AG08396 (cell line): Measurements from ENCODE around the gene PPFIA1.
"Not testable (repeated sequence)": the region's sequence is repeated elsewhere in the genome, so short reads cannot be mapped to it uniquely, and the experiment has no call there.

ENCODE experiments used
- DNase-seq: peaks from one replicate; pipeline ENCODE4 v3.0.0; 2012; ENCODE audit warnings: low spot score, mixed read lengths

PPFIA1 gene

DNA sequence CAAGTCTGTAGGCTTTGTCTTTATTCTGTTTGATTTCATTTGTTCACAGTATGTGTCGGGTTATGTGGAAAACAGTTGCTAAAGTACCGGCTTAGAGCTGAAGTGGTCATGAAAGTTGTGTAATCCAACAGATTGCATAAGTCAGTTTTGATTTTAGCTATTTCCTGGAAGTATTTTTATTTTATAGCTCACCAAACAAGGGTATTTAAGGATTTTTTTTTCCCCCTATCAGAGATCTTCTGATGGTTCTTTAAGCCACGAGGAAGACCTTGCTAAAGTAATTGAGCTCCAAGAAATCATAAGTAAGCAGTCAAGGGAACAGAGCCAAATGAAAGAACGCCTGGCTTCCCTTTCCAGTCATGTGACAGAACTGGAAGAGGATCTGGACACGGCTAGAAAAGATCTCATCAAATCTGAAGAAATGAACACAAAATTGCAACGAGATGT lies 55.9 kb downstream of the PPFIA1 start:
- DNase-seq: peak; percentile 33

DNA sequence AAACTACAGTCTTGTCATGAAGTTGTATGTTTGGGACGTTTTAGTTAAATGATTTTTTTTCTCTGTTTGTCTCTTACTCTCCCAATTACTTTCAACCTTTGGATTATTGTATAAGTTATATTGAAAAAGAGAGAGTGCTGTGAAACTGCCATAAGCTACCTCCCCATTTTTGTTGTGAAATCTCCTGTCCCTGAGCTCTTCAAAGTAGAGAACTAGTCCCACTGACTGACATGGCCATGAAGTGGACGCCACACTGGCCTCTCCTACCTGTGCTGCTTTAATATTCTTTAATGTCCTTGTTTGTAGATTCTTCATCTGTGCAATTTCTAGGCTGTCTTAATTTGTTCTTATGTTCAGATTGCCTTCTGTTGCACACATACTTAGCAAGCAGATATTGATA lies 56.3 kb downstream of the PPFIA1 start:
- no peak for DNase-seq

DNA sequence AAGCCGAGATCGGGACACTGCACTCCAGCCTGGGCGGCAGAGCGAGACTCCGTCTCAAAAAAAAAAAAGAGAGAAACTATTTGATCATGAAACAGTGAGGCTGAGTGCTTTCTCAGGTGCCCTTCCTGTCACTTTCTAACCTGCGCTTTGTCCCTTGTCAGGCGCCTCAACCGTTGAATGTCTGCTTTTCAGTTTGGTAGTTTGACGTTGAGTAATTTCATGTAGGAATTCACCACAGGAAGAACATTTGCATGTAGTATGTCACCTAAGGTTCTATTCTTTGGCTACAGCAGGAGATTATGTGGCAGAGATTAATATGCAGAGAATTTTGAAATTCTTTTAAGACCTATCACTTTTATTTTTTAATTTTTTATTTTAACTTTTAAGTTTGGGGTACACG lies 57.2 kb downstream of the PPFIA1 start:
- no peak for DNase-seq

DNA sequence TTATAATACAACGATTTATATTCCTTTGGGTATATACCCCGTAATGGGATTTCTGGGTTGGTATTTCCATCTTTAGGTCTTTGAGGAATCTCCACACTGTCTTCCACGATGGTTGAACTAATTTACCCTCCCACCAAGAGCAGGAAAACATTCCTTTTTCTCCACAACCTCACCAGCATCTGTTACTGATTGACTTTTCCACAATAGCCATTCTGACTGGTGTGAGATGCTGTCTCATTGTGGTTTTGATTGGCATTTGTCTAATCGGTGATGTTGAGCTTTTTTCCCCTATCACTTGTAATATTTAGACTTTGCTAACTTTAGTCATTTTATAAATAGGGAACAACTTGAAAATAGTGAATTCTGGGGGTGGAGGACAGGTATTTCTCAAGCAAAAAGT lies 58.1 kb downstream of the PPFIA1 start:
- no peak for DNase-seq

DNA sequence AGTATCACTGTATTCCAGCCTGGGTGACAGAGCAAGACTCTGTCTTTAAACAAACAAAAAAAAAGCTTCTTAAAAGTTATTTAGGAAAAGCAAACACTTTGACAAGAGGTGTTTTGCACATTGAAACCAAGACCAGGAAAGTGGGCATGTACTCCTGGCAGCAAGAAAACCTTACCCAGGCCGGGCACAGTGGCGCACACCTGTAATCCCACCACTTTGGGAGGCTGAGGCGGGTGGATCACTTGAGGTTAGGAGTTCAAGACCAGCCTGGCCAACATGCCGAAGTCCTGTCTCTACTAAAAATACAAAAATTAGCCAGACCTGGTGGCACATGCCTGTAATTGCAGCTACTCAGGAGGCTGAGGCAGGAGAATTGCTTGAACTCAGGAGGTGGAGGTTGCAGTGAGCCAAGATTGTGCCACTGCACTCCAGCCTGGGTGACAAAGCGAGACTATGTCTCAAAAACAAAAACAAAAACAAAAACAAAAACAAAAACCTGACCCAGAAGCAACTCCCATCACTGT lies 60.9 kb downstream of the PPFIA1 start:
- not testable (repeated sequence) for DNase-seq

DNA sequence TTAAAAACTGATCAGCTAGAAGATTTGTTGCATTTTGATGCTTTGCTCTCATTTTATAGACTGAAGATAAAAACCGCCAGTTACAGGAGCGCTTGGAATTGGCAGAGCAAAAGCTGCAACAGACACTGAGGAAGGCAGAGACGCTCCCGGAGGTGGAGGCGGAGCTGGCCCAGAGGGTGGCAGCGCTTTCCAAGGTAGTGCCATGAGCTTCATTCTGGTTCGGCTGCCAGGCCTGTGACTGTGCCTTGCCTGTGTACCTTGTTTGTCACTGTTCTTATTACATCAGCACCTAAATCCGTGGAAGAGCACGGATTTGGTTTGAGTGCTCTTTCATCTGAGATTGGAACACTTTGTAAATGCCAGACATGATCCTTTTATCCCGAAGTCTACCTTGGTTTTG lies 61.4 kb downstream of the PPFIA1 start:
- DNase-seq: no peak

DNA sequence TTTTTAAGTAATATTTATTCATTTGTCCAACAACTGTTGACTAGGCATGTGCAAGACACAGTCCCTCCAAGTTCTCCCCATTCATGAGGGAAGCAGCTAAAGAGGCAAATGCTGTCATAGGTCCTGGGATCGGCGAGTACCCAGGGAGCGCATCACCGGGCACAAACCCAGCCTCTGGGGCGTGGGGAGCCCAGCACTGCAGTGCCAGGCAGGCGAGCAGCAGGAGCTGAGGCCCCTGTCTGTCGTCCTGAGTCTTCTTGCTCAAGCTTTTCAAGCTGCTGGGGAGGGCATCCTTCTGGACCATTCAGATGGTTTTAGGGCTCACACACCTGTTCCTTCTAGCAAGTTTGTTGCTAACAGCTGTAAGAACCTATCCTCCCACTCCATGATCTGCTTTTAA lies 62.1 kb downstream of the PPFIA1 start:
- DNase-seq: no peak

DNA sequence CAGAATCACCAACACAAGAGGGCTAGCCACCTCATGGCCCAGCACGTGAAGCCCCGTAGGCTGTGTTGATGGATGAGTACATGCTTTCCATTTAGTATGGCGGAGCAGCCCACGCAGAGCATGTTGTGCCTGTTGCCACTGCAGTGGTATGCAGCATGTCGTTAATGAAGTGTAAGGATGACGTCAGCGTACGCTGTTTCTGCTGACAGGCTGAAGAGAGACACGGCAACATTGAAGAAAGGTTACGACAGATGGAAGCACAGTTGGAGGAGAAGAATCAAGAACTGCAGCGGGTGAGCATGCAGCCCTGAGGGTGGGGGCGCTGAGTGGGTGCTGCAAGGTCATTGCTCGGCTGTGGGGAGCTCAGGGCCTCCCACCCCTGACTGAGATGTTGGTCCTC lies 62.8 kb downstream of the PPFIA1 start:
- peak; percentile 61 for DNase-seq

DNA sequence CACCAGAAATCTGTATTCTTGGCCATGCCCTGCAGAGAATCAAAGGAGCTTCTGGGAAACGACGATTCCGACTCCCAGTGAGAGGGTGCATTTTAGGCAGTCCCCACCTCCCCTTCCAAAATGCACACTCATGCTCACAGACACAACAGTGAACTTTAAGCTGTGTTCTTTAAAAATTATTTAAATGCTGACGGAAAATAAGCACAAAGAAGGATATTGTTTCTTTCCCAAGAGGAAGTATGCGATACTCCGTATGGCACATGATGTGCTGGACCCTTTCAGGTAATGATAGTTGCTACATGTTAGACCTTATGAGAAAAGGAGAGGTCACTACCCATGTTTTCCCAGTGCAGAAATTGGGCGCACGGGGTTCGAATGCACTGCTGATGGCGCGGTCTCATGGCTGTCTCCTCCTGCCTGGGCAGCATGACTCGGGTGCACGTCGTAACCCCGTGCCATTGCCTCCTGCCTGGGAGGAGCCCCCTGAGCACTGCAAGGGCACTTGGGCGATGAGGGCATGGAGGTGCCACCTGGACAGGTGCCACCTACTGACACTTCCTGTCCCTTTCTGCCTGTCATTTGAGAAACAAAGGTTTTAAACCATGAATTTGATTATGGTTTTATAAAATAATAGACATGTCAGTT lies 64.0 kb downstream of the PPFIA1 start:
- no peak for DNase-seq

DNA sequence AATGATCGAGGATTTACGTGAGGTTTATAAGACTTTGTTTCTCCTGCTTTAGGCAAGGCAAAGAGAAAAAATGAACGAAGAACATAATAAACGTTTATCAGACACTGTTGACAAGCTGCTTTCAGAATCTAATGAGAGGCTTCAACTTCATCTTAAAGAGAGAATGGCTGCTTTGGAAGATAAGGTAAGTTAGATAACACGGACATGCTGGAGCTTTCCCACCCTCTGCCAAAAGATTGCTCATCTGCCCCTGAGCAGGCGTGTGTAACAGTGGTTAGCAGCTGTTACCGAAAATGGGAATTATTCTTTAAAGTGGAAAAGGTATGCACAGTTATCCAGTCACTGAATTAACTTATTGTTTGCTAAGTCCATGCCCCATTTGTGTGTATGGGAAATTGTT lies 65.0 kb downstream of the PPFIA1 start:
- DNase-seq: no peak

DNA sequence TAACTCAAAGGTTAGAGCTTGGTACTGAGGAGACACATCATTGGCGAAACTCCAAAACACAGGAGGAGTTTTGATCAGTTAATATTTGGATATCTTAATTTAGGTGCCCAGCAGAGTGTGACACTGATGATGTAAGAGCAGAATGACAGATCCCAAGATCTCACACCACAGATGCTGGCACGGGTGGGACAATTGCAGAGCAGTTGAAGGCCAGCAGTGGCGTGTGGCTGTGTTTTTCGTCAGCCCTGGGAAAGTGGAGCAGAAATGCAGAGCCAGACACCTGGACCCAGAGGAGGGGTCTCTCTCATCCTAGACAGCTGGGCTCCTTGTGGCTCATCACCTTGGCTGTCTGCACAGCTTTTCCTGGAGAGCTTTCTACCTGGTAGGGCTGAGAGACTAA lies 68.1 kb downstream of the PPFIA1 start:
- no peak for DNase-seq

DNA sequence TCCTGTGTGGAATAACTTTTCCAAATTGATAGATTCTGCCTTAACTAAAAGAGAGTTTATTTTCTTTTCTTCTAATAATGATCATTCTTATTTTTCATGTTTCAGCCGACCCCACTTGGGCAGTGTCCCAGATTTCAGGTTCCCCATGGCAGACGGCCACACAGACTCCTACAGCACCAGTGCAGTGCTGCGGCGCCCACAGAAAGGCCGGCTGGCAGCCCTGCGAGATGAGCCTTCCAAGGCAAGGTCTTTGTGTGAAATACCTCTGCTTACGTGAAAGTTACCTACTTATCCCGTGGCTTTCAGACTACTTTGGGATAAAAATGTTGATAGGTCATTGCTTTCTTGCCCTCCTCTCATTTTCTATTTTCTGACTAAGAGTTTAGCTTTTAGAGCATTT lies 68.6 kb downstream of the PPFIA1 start:
- DNase-seq: no peak

DNA sequence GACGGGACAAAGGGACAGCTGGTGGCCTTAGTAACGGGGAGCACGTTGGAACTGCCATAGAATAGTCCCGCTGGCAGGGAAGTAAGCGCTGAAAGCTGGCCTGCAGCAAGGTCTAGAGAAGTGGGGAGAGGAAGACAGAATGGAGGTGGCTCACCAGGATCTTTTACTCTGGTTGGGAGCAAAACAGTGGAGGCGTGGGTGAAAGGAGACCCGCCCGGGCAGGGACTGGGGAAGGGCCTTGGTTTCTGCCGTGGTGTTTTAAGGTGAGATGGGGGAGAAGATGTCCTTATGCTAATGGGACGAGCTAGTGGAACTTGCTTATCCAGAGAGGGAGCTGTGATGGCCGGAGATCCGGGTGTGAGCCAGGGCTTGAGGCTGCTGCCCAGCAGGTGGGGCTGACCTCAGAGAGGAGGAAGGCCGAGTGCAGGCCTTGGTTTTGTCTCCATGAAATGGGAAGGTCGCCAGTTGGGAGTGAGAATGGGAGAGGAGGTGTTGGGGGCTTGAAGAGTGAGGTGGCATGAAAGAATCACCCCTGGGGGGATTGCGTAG lies 71.5 kb downstream of the PPFIA1 start:
- DNase-seq: no peak

DNA sequence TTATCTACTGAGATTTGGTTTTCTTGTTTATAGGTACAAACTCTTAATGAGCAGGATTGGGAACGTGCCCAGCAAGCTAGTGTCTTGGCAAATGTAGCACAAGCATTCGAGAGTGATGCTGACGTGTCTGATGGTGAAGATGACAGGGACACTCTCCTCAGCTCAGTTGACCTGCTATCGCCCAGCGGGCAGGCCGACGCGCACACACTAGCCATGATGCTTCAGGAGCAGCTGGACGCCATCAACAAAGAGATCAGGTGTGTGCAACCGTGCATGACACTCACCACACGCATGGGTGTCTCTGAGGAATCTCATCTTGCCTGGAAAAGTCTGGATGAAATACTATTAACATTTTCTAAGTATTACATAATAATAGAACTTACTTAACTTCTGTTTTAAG lies 73.1 kb downstream of the PPFIA1 start:
- DNase-seq: no peak

DNA sequence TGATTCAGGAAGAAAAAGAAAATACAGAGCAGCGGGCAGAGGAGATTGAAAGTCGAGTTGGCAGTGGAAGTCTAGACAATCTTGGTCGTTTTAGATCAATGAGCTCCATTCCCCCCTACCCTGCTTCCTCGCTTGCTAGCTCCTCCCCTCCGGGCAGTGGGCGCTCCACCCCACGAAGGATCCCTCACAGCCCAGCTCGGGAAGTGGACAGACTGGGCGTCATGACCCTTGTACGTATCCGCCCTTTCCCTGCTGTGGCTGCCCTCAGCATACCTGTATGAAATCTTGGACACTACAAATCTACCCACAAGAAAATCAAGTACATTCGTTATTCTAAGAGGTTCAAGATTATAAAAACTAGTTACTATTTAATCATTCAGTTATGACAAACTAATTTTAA lies 77.7 kb downstream of the PPFIA1 start:
- no peak for DNase-seq

DNA sequence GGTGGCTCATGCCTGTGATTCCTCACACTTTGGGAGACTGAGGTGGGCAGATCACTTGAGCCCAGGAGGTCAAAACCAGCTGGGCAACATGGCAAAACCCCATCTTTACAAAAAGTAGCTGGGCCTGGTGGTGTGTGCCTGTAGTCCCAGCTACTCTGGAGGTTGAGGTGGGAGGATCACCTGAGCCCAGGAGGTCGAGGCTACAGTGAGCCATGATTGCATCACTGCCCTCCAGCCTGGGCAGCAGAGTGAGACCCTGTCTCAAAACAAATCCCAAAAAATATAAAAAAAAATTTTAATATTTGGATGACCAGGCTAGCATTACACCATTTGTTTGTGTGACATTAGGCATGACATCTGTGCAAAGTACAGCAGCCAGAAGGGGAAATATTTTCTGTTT lies 78.1 kb downstream of the PPFIA1 start:
- no peak for DNase-seq

DNA sequence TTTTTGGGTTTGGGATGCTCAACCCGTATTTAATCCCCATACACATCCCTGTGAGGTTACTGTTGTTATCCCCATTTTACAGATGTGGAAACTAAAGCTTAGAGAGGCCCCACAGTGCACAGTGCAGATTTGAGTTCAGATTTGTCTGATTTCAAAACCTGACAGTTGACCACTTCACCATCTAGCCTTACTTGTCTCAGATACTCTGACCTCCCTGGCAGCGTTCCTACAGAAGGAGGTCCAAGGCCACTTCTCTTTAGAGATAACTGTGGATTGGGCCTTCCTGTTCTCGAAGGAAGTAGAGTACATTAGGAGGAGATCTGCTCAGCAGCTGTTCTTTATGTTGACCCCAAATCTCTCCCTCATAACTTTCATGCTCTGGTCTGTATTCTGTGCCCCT lies 81.2 kb downstream of the PPFIA1 start:
- no peak for DNase-seq

DNA sequence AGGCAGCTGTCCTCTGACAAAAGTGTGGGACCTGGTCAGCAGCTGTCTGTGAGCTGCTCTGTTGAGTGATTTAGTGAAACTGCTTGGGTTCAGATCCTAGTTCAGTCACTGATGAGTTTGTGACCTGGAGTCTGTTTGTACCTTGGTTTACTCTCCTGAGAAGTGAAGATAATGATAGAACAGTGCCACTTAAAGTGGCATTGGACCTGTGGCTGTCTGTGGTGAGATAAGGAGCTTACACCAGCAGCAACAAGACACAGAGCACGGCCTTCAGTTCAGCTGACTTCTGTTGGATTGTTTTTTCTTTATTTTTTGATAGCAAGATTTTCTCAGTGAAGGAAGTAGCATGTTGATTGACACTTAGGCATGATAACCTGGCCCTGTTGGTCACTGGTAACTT lies 81.6 kb downstream of the PPFIA1 start:
- no peak for DNase-seq

DNA sequence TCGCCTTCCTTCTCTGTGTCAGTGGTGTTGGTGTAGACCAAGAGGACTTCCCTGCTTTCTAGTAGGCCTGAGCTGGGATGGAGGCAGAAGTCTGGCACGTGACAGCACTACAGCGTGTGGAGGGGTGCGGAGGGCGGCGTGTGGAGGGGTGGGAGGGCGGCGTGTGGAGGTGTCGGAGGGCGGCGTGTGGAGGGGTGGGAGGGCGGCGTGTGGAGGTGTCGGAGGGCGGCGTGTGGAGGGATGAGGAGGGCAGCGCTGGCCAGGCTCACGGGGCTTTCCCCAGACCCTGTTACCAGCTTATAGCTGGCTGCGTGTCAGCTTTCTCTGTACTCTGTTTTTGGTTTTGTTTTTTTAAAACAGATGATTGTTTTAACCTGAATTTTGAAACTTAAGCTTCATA lies 82.1 kb downstream of the PPFIA1 start:
- no peak for DNase-seq

DNA sequence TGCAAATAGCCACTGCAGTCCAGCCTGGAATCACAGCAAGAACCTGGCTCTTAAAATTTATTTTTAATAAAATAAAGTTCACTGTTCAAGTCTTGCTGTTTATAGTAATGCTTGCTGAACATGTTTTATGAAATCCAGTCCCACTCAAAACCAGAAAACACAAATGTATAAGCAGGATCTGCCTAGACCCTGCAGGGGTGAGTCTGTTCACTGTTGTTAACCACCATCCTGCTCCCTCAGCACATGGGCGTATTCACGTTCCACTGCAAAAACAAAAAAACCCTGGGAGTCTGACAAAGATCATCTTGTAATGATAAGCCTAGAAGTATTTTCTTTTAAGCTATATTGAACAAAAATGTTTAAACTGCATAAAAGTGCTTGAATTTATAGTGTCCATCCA lies 82.8 kb downstream of the PPFIA1 start:
- no peak for DNase-seq

DNA sequence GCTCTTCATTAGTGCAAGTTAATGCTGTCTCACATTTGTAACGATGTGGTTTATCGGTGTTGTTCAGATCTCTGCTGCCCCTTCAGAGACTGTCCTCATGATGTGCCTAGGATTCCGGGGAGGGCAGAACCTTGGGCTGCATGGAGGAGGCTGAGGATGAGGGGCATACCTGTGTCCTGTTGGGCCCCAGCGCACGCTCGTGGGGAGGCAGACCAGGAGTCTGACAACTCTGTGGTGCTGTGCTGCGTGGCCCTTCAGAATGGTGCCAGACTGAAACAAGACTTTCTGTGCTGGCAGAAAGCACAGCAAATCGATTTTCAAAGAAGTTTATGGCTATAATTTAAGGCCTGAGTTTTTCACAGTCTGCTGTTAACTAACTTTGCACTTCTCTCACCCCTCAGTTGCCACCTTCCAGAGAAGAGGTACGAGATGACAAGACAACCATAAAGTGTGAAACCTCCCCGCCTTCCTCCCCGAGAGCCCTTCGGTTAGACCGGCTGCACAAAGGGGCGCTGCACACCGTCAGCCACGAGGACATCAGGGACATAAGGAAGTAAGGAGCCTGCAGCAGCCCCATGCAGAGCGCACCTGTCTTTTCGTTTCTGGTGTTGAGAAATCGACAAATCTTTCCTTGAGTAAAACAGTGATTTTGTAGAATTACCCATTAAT lies 83.5 kb downstream of the PPFIA1 start:
- DNase-seq: no peak

DNA sequence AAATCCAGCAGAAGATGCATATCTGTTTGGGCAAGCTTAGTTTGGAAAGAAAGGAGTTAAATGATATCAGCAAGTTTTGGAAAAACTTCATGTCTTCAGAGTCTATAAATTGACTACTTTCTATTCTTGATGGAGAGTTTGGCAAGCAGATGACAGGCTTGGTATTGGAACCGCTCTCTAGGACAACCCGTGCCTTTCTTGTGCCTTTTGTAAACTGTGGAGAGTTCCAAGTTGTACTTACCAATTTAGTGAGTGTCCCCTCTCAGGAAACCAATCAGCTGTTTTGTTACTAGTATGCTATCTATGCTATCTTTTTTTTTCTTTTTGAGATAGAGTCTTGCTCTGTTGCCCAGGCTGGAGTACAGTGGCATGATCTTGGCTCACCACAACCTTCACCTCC lies 84.1 kb downstream of the PPFIA1 start:
- DNase-seq: no peak

DNA sequence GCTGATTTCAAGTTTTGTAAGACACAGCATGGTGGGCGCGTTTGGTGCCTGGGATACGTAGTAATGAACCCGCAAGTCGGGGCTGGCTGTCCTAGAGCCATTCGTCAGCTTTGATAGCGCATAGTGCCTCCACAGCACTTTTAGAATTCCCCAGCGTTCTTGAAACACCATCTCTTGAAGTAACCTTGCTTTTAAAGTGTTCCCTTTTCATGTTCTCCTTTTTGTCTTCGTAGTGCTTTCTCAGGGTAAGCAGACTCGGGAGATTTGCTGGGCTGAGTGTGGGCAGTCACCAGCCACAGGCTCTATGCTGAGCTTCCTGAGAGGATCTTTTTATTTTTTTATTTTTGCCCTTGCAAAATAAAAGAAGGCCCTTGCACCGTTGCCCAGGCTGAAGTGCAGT lies 88.3 kb downstream of the PPFIA1 start:
- DNase-seq: no peak
